Neutrophil (primary cell): ENCODE measurements around the gene ANK3.

Experiments
- H3K27ac ChIP-seq: fragments of 200-600 bp; sonication (generic); 2 replicates; pipeline ENCODE4 v1.5.1; 2016; ENCODE audit warnings: mild to moderate bottlenecking, moderate library complexity
- H3K27me3 ChIP-seq: fragments of 200-600 bp; sonication (generic); 2 replicates; pipeline ENCODE4 v1.6.0; 2016; ENCODE audit warnings: mild to moderate bottlenecking
- H3K36me3 ChIP-seq: fragments of 200-600 bp; sonication (generic); 2 replicates; pipeline ENCODE4 v1.5.1; 2017
- H3K4me1 ChIP-seq, 2 experiments: fragments of 200-600 bp in 1 of 2; sonication (generic) in 1 of 2; 1 replicate in 1 of 2; 2 replicates in 1 of 2; pipeline versions ENCODE4 v1.5.1 to v1.6.1; 2013 to 2016; ENCODE audit warnings: low read depth in 1 of 2, low read length in 1 of 2, mild to moderate bottlenecking in 1 of 2, moderate library complexity in 1 of 2; ENCODE audit not compliant: control insufficient read depth in 1 of 2, insufficient read depth in 1 of 2
- H3K4me3 ChIP-seq, 2 experiments: fragments of 200-600 bp in 1 of 2; sonication (generic) in 1 of 2; 1 replicate in 1 of 2; 2 replicates in 1 of 2; pipeline ENCODE4 v1.5.1; 2013 to 2016; ENCODE audit warnings: low read depth in 1 of 2, low read length in 1 of 2, mild to moderate bottlenecking in 1 of 2, moderate library complexity in 1 of 2
- H3K9me3 ChIP-seq: fragments of 200-600 bp; sonication (generic); 2 replicates; pipeline ENCODE4 v1.5.1; 2016
- CTCF ChIP-seq: fragments of 200-600 bp; sonication (generic); IDR thresholded peaks from 2 replicates; pipeline ENCODE4 v1.5.1; 2016; ENCODE audit warnings: antibody characterized with exemption

ANK3 gene

GRCh38 chr10:59980356-59980755, 409.3 kb downstream of the ANK3 start:
- H3K36me3 ChIP-seq = no peaks in the 10 kb centered on the region
- TF ChIP-seq CTCF = no peak
- H3K27ac ChIP-seq = no peak overlapping the region
- H3K4me1 ChIP-seq = no peaks in the 10 kb centered on the region
- no peak overlapping the region for H3K4me3 ChIP-seq
- H3K27me3 ChIP-seq = no peaks in the 10 kb centered on the region
- H3K9me3 ChIP-seq = no peaks in the 10 kb centered on the region

- H3K36me3 ChIP-seq = no peaks in the 10 kb centered on the region
- H3K27ac ChIP-seq = no peak overlapping the region
- H3K4me1 ChIP-seq = no peaks in the 10 kb centered on the region
- H3K4me3 ChIP-seq = no peak overlapping the region
- H3K27me3 ChIP-seq = no peaks in the 10 kb centered on the region
- TF ChIP-seq CTCF = no peak
- no peaks in the 10 kb centered on the region for H3K9me3 ChIP-seq
Measured at GRCh38 chr10:59977486-59977885, 412.2 kb downstream of the ANK3 start.

GRCh38 chr10:59976909-59977308, 412.8 kb downstream of the ANK3 start:
- H3K27ac ChIP-seq = no peak overlapping the region
- H3K36me3 ChIP-seq = no peaks in the 10 kb centered on the region
- H3K4me3 ChIP-seq = no peak overlapping the region
- H3K9me3 ChIP-seq = no peaks in the 10 kb centered on the region
- H3K27me3 ChIP-seq = no peaks in the 10 kb centered on the region
- no peak for TF ChIP-seq CTCF
- H3K4me1 ChIP-seq = no peaks in the 10 kb centered on the region
